Measurements from ENCODE around the gene THNSL1.

THNSL1 gene

DNA sequence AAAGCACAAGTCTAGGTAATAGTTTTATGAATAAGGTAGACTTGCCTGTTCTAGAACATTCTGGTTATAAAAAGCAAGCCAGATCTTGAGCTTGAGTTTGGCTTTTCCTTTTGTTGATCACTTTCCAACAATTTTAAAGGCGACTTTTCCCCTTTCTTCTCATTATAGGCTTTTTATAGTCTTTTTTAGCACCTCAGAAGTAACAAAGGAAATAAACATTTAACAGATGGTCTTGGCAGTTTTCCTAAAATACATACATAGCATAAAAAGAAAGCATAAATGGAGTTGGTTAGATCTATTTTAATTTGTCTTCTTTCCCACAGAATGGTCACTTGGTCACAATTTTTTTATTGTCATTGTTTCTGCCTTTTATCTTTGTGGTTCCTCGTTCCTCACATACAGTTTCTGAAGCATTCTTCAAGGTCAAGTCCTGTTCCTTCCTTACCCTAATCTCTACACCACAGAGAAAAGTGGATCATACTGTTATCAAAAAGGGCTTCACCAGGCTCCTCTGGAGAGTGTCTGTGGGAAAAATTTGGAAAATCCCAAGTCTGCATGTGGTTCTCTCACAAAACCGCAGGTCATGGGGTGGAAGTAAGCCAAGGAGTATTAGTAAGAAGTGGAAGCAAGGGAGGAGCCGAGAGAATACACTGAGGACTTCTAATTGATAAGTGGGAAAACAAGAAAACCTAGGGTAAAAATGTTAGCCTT lies 31.3 kb downstream of the THNSL1 start:
- ChIA-PET POLR2A (ENCODE audit: low non-redundant PET) (no interaction called here), CTCF (no interaction called here)
- TF ChIP-seq, protein P1, sequence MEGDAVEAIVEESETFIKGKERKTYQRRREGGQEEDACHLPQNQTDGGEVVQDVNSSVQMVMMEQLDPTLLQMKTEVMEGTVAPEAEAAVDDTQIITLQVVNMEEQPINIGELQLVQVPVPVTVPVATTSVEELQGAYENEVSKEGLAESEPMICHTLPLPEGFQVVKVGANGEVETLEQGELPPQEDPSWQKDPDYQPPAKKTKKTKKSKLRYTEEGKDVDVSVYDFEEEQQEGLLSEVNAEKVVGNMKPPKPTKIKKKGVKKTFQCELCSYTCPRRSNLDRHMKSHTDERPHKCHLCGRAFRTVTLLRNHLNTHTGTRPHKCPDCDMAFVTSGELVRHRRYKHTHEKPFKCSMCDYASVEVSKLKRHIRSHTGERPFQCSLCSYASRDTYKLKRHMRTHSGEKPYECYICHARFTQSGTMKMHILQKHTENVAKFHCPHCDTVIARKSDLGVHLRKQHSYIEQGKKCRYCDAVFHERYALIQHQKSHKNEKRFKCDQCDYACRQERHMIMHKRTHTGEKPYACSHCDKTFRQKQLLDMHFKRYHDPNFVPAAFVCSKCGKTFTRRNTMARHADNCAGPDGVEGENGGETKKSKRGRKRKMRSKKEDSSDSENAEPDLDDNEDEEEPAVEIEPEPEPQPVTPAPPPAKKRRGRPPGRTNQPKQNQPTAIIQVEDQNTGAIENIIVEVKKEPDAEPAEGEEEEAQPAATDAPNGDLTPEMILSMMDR (conservative IDR thresholded peaks at IDR 0.05; ENCODE audit: low read depth), result no peak
- no peak overlapping the region for H3K27ac ChIP-seq
- peak; percentile 23 for DNase-seq (ENCODE audit: low spot score)

DNA sequence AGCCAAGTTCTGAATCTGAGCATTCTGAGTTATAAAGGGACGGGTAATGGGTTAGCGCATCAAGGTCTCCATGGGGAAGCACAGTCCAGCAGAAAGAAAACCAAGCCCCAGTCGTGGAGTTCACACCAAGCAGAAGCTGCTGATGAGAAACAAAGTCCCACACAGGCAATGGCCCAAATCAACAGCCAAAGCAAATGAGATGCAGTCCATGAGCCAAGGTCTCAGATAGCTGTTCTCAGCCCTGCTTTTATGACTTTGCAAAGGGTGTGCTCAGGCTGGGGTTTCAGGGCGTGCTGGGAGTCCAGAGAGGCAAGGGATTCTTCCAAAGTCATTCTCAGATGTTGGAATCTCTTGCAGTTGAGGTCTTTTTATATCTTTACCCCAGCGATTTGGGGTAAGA lies 32.0 kb downstream of the THNSL1 start:
- H3K27ac ChIP-seq, result no peak overlapping the region
- TF ChIP-seq, protein P1 (conservative IDR thresholded peaks at IDR 0.05; ENCODE audit: low read depth), result no peak
- ChIA-PET CTCF (no interaction called here), POLR2A (ENCODE audit: low non-redundant PET) (no interaction called here)
- DNase-seq (ENCODE audit: low spot score), result no peak

DNA sequence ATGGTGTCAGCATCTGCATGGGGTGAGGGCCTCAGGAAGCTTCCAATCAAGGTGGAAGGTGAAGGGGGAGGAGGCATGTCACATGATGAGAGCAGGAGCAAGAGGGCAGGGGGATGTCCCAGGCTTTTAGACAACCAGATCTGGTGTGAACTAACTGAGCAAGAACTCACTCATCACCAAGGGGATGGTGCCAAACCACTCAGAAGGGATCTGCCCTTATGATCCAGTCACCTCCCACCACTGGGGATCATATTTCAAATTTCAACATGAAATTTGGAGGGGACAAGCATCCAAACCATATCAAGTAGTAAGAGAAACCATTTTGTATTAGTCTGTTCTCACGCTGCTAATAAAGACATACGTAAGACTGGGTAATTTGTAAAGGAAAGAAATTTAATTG lies 33.6 kb downstream of the THNSL1 start:
- POLR2A ChIA-PET (ENCODE audit: low non-redundant PET), result no interaction called here

DNA sequence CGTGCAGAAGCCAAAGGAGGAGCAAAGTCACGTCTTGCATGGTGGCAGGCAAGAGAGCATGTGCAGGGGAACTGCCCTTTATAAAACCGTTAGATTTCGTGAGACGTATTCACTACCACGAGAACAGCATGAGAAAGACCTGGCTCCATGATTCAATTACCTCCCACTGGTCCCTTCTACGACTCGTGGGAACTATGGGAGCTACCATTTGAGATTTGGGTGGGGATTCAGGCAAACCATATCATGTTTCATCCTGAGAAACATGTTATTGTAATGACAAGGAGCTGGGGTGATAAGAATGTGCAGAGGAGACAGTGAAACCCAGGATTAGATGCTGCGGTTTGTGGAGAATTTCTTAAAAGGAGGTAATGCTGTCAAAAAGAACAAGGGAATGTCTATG lies 34.0 kb downstream of the THNSL1 start:
- DNase-seq (ENCODE audit: low spot score), result no peak
- ChIA-PET POLR2A (ENCODE audit: low non-redundant PET) (no interaction called here), CTCF (interaction anchor here (0.6 kb wide), 1 partner anchor 53 kb away, joined by 3 read pairs; no protein-coding TSS in a partner anchor)
- TF ChIP-seq, protein P1 (conservative IDR thresholded peaks at IDR 0.05; ENCODE audit: low read depth), result no peak
- H3K27ac ChIP-seq, result no peak overlapping the region

More for the DNA sequence above, 33.6 kb downstream of the THNSL1 start:
- CTCF ChIA-PET, result interaction anchor here (0.6 kb wide), 1 partner anchor 53 kb away, joined by 3 read pairs; no protein-coding TSS in a partner anchor
- H3K27ac ChIP-seq, result no peak overlapping the region
- TF ChIP-seq, protein P1 (conservative IDR thresholded peaks at IDR 0.05; ENCODE audit: low read depth), result no peak
- no peak for DNase-seq (ENCODE audit: low spot score)

DNA sequence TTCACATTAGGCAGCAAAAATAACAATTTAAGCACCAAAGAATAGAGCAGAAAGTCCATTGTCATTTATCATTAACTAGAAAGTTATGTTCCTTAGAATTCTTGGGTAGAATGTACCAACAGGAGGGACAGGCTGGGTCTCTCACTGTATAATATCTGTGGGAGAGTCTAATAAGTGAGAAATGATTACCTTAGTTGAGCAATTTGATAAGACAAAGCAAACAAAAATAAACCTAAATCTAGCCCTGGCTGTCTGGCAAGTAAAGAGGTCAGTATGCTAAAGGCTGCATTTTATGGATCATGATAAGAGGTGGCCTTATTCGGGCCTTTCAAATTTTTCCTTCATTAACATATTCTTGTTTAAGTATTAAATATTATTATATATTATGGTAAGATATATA lies 35.6 kb downstream of the THNSL1 start:
- ChIA-PET POLR2A (ENCODE audit: low non-redundant PET) (no interaction called here), CTCF (no interaction called here)
- H3K27ac ChIP-seq, result no peak overlapping the region
- TF ChIP-seq, protein P1 (conservative IDR thresholded peaks at IDR 0.05; ENCODE audit: low read depth), result no peak
- DNase-seq (ENCODE audit: low spot score), result no peak

GRCh38 chr10:25056726-25057125 lies 40.3 kb downstream of the THNSL1 start:
- TF ChIP-seq, protein P1 (conservative IDR thresholded peaks at IDR 0.05; ENCODE audit: low read depth), result no peak
- POLR2A ChIA-PET (ENCODE audit: low non-redundant PET), result interaction anchor here (0.6 kb wide), 1 partner anchor 1819 kb away, joined by 3 read pairs; no protein-coding TSS in a partner anchor
- no peak overlapping the region for H3K27ac ChIP-seq
- CTCF ChIA-PET, result no interaction called here
- no peak for DNase-seq (ENCODE audit: low spot score)

Measured in RWPE1 (cell line).